Muscle layer of duodenum (tissue), 2 donors: ENCODE results near the gene AFG1L.
"Not testable (repeated sequence)": the region's sequence is repeated elsewhere in the genome, so short reads cannot be mapped to it uniquely, and the experiment has no call there.

Experiments
- H3K27ac ChIP-seq: one replicate; pipeline ENCODE4 v1.7.0; 2013; ENCODE audit warnings: mild to moderate bottlenecking, low read length
- H3K27me3 ChIP-seq: one replicate; pipeline ENCODE4 v1.7.0; 2013; ENCODE audit warnings: low read depth, mild to moderate bottlenecking, control low read depth, low read length
- H3K36me3 ChIP-seq, 2 donors: one replicate each; pipeline ENCODE4 v1.7.0; 2013; ENCODE audit warnings: low read length in 2 of 2, control low read depth in 1 of 2, mild to moderate bottlenecking in 1 of 2; ENCODE audit not compliant: insufficient read depth in 2 of 2, control insufficient read depth in 1 of 2
- H3K4me1 ChIP-seq, 2 donors: one replicate each; pipeline ENCODE4 v1.7.0; 2013; ENCODE audit warnings: low read length in 2 of 2, mild to moderate bottlenecking in 2 of 2, control low read depth in 1 of 2, moderate library complexity in 1 of 2; ENCODE audit not compliant: insufficient read depth in 2 of 2, control insufficient read depth in 1 of 2
- H3K4me3 ChIP-seq, 2 donors: one replicate each; pipeline ENCODE4 v1.7.0; 2013; ENCODE audit warnings: low read length in 2 of 2, low read depth in 1 of 2, mild to moderate bottlenecking in 1 of 2
- H3K9me3 ChIP-seq, 2 donors: one replicate each; pipeline ENCODE4 v1.7.0; 2013; ENCODE audit warnings: low read length in 2 of 2, control low read depth in 1 of 2, mild to moderate bottlenecking in 1 of 2; ENCODE audit not compliant: control insufficient read depth in 1 of 2
- donor health status: healthy.

Gene AFG1L

DNA sequence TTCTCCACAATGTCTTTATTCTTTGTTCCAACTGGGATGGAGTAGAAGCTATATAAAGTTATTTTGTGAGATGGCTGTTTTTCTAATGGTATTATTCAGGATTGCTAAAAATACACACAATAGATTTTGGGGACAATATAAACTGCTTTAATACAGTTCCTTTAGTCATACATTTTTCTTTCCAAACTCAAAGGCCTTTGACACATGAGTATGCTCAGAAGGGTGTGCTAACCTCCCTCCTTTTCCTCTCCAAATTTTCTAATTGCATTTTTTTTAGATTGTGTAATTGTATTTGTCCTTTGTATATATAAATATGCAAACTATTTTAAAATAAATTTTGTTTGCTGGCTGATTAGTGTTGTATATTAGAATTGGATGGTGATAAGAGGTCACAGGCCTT is 146.3 kb downstream of the AFG1L start:
- H3K27ac ChIP-seq = no peak overlapping the region

DNA sequence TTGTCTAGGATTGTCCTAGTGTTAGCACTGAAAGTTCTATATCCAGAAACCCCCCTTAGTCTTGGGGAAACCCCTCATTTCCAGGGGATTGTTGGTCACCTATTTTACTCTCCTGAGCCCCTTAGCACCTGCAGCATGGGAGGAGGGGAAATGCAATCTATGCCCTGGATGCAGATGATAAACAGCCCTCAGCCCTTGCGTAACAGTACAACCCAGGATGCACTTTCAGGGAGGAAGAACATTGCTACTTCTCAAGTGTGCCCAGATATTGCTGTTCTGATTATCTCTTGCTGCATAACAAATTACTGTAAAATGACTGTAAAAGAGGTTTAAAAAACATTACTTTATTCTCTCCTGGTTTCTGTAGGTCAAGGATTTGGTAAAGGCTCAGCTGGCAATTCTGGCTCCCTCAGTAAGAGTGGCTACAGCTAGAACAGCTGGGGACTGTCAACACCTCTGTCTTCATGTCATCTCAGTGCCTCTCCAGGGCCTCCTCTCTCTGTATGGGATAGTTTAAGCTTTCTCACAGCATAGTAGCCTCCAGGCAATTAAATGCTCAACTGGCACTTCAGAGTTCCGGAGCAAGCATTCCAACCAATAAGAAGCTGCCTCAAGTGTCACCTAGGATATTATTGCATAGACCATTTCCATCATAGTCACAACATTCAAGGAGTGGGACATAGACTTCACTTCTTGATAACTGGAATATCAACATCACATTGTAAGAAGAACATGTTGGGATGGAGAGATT is 148.1 kb downstream of the AFG1L start:
- Histone ChIP-seq H3K27me3 (no peaks in the 10 kb centered on the region), H3K4me3 (no peak overlapping the region), H3K4me1 (no peaks in the 10 kb centered on the region), H3K36me3 (no peaks in the 10 kb centered on the region), H3K27ac (no peak overlapping the region), H3K9me3 (no peaks in the 10 kb centered on the region)

More for the DNA sequence above, 146.3 kb downstream of the AFG1L start:
- H3K4me1 ChIP-seq = no peaks in the 10 kb centered on the region
- H3K9me3 ChIP-seq = no peaks in the 10 kb centered on the region
- no peaks in the 10 kb centered on the region for H3K36me3 ChIP-seq
- no peak overlapping the region for H3K4me3 ChIP-seq
- no peaks in the 10 kb centered on the region for H3K27me3 ChIP-seq

DNA sequence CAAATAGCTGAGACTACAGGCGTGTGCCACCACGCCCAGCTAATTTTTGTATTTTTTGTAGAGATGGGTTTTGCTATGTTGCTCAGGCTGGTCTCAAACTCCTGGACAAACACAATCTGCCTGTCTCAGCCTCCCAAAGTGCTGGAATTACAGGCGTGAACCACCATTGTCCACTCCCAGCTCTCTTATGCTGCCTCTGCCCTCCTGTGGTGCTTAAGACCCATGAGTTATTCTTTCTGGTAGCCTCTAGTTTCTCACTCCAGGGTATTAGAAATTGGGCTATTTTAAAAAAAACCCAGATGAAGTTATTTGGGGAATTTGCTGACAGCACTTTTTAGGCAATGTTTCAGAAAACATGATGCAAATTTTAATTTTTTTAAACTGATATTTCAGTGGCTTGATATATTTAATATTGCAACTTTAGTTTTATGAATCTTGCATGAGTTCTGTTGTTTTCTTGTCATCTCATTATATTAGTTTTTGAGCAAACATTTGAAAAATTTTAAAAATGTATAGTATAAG is 151.8 kb downstream of the AFG1L start:
- no peaks in the 10 kb centered on the region for H3K9me3 ChIP-seq
- H3K36me3 ChIP-seq = no peaks in the 10 kb centered on the region
- no peaks in the 10 kb centered on the region for H3K27me3 ChIP-seq
- H3K27ac ChIP-seq = no peak overlapping the region
- no peaks in the 10 kb centered on the region for H3K4me1 ChIP-seq
- no peak overlapping the region for H3K4me3 ChIP-seq

DNA sequence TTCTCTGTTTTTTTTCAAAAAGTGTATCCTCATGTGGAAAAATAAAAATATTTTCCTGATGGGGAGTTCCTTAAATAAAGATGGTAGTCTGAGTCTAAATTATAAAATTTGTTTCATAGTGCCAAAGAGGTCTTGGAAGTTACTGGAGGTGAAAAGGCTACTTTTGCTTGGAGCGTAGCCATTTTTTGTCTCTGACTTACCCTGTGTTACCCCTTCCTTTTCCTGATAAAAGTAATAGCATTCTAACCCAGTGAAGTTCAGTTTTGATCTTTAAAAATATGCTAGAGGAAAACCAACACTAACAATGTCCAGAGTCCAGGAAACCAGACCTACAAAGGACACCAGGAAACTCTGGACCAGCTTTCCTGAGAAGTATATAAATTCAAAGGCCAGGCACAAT is 153.6 kb downstream of the AFG1L start:
- H3K27me3 ChIP-seq = no peaks in the 10 kb centered on the region
- no peaks in the 10 kb centered on the region for H3K9me3 ChIP-seq
- H3K36me3 ChIP-seq = no peaks in the 10 kb centered on the region
- no peak overlapping the region for H3K27ac ChIP-seq
- H3K4me3 ChIP-seq = no peak overlapping the region
- H3K4me1 ChIP-seq = no peaks in the 10 kb centered on the region

DNA sequence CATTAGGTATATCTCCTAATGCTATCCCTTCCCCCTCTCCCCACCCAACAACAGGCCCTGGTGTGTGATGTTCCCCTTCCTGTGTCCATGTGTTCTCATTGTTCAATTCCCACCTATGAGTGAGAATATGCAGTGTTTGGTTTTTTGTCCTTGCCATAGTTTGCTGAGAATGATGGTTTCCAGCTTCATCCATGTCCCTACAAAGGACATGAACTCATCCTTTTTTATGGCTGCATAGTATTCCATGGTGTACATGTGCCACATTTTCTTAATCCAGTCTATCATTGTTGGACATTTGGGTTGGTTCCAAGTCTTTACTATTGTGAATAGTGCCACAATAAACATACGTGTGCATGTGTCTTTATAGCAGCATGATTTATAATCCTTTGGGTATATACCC is 154.9 kb downstream of the AFG1L start:
- H3K27ac ChIP-seq, H3K9me3 ChIP-seq, H3K4me3 ChIP-seq, H3K36me3 ChIP-seq, H3K27me3 ChIP-seq, H3K4me1 ChIP-seq: not testable (repeated sequence)

DNA sequence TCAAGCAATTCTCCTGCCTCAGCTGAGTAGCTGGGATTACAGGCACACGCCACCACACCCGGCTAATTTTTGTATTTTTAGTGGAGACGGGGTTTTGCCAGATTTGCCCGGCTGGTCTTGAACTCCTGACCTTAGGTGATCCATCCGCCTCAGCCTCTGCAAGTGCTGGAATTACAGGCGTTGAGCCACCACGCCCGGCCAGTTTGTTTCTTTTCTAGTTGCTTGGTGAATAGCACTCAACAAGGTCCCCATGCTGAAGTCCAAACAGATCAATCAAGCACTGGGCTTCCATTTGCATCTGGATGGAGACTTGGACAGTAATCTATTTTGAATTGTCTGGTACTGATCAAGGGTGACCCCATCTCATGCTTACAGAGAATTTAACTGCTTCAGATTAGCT is 157.0 kb downstream of the AFG1L start:
- no peaks in the 10 kb centered on the region for H3K36me3 ChIP-seq

DNA sequence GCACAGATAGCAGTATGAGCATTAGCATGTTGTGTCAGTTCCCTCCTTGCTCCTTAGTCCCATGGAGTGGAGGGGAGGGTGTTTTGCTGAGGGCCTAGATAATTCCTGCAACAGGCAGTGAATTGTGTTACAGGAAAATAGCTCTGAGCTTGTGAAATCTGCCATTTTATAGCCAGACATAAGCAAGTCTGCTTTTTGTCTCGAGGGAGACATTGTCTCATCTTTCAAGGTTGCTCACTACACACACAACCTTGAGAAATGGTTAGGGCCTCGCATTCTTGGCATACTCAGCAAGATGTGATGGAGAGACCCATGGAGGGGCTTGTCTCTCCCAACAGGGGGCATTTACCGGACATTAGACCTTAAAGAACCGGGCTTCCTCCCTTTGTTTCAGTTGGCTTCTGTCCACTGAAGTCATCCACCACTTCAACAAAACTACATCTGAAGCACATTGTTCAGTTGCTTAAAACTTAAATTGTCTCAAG is 157.9 kb downstream of the AFG1L start:
- no peak overlapping the region for H3K4me3 ChIP-seq
- H3K27ac ChIP-seq = peak overlapping the region; percentile 4
- no peaks in the 10 kb centered on the region for H3K4me1 ChIP-seq
- H3K27me3 ChIP-seq = no peaks in the 10 kb centered on the region
- H3K9me3 ChIP-seq = no peaks in the 10 kb centered on the region
- no peaks in the 10 kb centered on the region for H3K36me3 ChIP-seq

More for the DNA sequence above, 157.0 kb downstream of the AFG1L start:
- Histone ChIP-seq H3K9me3 (no peaks in the 10 kb centered on the region), H3K27me3 (no peaks in the 10 kb centered on the region), H3K27ac (no peak overlapping the region), H3K4me1 (no peaks in the 10 kb centered on the region), H3K4me3 (no peak overlapping the region)

DNA sequence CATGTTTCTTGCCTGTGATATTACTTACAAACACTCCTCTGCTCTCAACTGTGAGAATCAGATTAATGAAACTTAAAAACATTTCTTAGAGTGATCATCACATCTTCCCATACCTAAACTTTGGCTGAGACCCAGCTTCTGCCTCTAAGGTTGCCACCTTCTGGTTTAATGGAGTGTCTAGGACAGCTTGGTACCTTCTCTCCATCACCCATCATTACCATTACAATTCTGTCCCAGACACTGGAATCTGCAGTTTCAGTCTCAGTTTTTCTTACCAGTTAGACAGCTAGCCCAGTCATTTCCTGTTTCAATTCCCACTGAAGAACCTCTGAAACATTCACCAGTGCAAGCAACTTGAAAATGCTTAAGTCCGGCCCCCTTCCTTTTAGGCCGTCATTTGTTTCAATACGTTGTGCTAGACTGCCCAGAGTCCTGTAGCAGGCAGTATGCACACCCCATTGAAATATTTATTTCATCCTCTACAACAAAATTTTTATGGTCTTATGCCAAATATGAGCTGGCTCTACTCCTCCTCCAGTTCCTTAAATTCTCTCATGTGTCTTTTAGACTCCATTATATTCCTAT is 158.8 kb downstream of the AFG1L start:
- H3K27ac ChIP-seq = no peak overlapping the region

DNA sequence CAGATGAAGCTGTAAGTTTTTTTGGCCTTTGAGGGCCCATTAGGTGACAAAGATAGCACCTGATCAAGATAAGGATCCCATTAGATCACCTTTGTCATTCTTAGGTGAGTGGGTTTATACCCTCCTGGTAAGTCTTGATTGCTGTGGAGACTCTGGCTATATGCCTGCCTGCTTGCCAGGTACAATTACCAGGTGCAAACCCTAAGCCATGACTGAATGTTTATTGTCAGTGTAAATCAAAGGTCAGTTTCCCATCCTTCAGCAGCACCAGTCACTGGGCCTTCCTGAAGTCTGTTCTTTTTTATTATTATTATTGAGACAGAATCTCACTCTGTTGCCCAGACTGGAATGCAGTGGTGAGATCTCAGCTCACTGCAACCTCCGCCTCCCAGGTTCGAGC is 159.5 kb downstream of the AFG1L start:
- H3K36me3 ChIP-seq = no peaks in the 10 kb centered on the region
- no peak overlapping the region for H3K27ac ChIP-seq
- H3K4me3 ChIP-seq = no peak overlapping the region
- no peaks in the 10 kb centered on the region for H3K9me3 ChIP-seq
- H3K27me3 ChIP-seq = no peaks in the 10 kb centered on the region
- no peaks in the 10 kb centered on the region for H3K4me1 ChIP-seq

More for the DNA sequence above, 158.8 kb downstream of the AFG1L start:
- no peaks in the 10 kb centered on the region for H3K4me1 ChIP-seq
- H3K9me3 ChIP-seq = no peaks in the 10 kb centered on the region
- no peaks in the 10 kb centered on the region for H3K36me3 ChIP-seq
- H3K4me3 ChIP-seq = no peak overlapping the region
- no peaks in the 10 kb centered on the region for H3K27me3 ChIP-seq

DNA sequence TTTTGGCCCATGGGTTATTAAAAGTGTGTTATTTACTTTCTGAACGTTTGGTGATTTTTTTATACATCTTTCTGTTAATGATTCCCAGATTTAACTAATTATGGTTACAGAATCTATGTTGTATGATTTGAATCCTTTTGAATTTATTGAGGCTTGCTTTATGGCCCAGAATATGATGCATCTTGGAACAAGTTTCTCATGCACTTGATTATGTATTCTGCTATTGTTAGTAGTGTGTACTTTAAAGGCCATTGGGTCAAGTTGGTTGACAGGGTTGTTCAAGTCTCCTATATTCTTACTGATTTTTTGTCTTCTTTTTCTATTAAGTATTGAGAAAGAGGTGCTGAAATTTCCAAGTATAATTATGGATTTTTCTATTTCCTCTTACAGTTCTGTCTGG is 160.8 kb downstream of the AFG1L start:
- no peaks in the 10 kb centered on the region for H3K9me3 ChIP-seq
- H3K27me3 ChIP-seq = no peaks in the 10 kb centered on the region
- H3K36me3 ChIP-seq = no peaks in the 10 kb centered on the region
- H3K4me3 ChIP-seq = no peak overlapping the region
- H3K27ac ChIP-seq = no peak overlapping the region
- no peaks in the 10 kb centered on the region for H3K4me1 ChIP-seq

DNA sequence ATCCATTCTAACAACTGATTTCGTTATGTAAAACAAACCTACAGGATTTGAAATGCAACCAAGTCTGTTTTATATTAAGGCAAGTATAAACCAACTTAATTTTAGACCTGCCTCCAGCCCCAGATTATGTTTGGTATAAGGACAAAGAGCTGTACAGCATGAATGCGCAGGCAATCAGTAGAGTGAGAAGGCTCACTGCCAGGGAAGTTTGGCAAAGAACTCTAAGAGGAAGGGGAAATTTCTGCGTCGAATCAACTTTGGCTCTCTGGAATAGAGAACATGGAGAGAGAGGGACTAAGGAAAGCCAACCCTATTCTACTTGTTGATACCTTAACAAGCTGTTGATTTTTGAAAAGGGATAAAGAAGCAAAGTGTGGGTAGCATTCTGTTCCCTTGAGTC is 168.9 kb downstream of the AFG1L start:
- no peaks in the 10 kb centered on the region for H3K27me3 ChIP-seq
- H3K9me3 ChIP-seq = no peaks in the 10 kb centered on the region
- H3K27ac ChIP-seq = no peak overlapping the region
- H3K36me3 ChIP-seq = no peaks in the 10 kb centered on the region
- H3K4me1 ChIP-seq = peaks cover 6 to 11% of the 10 kb centered on the region in 2 donors
- no peak overlapping the region for H3K4me3 ChIP-seq
